ENCODE results near the gene LHX6.

Gene LHX6

DNA sequence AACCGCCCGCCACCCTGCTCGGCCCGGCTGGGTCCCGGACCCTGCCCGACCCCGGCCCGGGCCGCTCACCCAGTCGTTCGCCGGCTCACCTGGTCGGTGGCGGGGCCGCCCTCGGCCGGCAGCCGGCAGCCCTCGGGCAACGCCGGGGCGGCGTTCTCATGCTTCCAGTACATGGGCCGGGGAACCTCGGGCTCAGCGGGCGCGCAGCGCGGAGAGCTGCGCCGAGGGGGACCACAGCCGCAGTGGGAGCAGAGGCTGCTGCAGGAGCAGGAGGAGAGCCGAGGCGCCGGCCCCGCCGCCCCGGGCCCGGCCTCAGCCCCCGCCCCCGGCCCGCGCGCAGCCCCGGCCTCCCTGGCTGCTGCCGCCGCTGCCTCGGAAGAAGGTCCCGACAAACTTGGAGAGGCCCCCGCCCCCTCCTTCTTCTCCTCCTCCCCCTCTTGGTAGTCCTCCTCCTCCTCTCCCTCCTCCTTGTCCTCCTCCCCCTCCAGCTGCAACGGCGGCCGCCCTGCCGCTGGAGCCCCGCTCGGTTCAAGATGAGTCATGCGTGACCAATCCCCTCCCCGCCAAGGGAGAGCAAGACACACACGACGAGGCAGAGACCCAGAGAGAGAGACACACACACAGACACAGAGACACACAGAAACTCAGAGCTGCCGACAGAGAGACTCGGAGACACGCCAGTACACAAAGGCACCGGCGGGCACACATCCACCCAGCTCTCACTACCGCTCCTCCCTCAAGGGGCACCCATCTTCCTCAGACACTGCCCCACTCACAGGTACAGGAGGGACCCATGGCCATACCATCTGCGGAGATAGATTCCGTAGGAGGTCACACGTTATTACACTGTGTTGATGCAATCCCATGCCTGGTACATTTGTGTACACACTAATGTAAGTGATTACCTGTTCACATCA is at the start of gene LHX6:
TSS of gene LHX6 (minus strand) at position 390 of the 917 bp plus-strand sequence. CDS start at position 173, 217 bp downstream.
- DNase-seq (ENCODE audit: low spot score): peak; percentile 58

DNA sequence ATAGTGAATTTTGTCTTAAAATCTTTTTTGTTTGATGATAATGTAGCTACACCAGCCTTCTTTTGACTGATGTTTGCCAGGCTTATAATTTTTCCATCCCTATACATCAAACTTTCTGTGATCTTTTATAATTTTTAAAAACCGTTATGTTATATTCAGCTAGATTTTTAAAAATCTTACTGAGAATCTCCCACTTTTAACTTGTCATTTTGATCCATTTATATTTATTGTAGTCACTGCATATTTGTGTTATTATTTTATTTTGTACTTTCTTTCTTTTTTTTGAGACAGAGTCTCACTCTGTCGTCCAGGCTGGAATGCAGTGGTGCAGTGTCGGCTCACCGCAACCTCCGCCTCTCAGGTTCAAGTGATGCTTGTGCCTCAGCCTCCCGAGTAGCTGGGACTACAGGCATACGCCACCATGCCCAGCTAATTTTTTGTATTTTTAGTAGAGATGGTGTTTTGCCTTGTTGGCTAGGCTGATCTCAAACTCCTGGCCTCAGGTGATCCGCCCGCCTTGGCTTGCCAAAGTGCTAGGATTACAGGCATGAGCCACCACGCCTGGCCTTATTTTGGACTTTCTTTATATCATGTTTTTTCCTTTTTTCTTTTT is 48.6 kb upstream of the LHX6 start:
- no peak for DNase-seq (ENCODE audit: low spot score)

DNA sequence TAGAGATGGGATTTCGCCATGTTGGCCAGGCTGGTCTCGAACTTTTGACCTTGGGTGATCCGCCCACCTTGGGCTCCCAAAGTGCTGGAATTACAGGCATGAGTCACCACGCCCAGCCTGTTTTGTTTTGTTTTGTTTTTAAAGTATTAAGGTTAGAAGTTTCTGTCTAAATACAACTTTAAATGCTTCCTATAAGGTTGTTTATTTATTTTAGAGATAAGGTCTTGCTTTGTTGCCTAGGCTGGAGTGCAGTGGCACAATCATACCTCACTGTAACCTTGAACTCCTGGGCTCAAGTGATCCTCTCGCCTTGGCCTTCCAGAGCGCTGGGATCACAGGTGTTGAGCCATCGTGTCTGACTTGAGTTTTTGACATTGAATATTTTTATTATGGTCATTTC is 47.3 kb upstream of the LHX6 start:
- no peak for DNase-seq (ENCODE audit: low spot score)

DNA sequence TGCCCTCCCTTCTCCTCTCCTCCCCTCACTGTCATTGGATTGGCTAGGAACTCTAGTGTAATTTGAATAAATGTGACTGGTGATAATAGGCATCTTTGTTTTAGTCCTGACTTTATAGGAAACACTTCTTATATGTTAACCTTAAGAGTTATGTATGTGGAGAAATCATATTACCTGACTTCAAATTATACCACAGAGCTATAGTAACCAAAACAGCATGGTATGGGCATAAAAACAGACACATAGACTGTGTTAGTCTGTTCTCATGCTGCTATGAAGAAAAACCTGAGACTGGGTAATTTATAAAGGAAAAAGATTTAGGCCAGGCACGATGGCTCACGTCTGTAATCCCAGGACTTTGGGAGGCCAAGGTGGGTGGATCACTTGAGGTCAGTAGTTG is 45.3 kb upstream of the LHX6 start:
- DNase-seq (ENCODE audit: low spot score): no peak

DNA sequence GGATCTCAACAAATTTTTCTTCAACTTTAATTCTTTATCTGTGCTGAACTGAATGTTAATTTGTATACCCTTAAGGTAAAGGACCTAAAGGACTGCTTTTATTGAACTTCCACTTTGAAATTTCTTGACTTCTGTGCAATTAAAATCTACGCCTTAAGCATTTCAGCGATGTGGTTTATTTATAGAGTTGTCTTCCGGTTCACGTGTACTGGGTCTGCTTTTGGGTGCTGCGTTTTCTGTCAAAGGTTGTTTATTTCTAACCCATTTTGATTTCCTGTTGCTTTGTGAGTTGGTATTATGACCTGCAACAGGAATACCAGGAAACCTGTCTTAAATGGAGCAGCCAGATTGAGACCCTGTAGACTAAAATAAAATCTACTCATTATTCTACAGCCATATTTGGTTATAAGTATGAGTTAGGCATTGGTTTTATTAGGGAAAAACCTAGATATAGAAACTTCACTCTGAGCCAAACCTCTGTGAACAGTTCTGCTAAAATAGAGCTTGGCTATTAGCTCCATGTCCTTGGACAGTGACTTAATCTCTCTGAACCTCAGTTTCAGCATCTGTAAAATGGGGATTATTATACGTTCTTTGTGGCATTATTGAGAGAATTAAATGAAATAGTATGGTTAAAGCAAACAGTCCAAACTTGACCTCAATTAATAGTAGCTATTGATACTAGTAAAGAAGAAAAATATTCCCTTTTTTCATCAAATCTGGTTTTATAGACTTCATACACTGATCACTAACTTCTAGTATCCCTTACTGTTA is 39.5 kb upstream of the LHX6 start:
- DNase-seq (ENCODE audit: low spot score): no peak

DNA sequence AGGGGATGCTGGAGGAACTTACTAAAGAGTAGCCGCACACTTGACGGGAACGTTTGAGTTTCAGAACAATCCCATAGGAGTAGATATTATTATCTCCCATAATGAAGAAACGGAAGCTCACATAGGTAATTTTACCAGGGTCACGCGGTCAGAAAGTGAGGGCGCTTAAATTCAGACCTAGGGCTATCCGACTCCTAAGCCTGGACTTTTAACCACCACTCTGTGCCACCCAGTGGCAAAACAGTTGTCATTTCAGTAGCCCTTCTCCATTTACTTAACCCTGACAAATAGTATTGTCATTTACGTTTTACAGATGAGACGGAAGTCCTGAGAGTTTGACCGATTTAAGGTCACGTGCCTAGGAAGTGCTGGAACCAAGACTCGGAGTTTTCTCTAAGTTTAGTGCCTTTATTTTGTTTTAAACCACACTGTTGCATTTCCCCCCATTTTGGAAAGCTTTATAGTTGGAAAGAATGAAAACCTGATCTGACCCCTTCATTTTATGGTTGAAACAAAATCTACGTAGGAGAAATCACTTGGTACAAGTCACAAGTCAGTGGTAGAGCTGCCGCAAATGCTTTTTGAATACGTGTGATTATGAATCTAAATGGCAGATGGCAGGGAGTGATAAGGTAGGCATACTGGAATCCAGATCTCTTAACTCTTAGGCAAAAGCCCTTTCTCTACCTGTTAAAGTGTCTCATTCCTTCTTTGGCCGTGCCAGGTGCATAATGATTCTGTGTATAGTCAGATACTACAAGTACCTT is 36.6 kb upstream of the LHX6 start:
- DNase-seq (ENCODE audit: low spot score): peak; percentile 27

DNA sequence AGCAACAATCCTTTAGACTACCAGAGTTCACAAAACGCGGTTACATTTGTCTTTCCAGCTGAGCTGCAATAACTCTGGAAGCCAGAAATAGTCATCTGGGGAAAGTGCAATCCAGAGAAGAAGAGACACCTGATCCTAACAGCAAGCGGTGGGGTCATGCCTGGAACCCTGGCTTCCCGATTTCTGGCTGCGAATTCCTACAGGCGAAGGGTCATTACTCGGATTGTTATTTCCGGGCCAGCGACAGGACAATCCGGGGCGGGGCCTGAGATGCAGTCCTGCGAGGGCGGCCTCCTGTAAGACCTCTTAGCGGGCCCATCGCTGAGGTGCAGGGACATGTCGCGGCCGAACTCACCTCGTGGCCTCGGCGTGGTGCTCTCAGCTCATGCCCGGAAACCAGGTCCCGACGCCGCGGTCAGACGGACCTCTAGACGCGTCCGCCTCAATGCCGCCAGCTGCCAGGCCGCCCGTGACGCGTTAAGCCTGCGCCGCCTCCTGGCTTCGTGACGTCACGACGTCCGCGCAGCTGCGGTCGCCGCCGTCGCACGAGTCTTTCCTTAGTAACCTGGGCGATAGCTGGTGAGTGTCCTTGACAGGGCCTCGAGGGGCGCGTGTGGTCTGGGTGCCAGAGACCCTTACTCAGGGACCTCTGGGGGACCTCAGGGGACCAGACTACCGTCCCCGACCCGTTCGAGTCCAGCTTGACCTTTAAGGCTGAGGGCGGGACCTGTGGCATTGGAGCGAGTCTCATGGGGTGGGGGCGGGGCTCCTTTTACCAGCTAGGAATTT is 35.8 kb upstream of the LHX6 start, which contains the start of the genes MRRF and RBM18:
TSS of gene MRRF (plus strand) at position 523 of the 789 bp plus-strand sequence. CDS start 6,010 bp downstream, outside the sequence.
TSS of gene RBM18 (minus strand) at position 481 of the 789 bp plus-strand sequence. CDS start 3,348 bp downstream, outside the sequence.
- peak; percentile 94 for DNase-seq (ENCODE audit: low spot score)

DNA sequence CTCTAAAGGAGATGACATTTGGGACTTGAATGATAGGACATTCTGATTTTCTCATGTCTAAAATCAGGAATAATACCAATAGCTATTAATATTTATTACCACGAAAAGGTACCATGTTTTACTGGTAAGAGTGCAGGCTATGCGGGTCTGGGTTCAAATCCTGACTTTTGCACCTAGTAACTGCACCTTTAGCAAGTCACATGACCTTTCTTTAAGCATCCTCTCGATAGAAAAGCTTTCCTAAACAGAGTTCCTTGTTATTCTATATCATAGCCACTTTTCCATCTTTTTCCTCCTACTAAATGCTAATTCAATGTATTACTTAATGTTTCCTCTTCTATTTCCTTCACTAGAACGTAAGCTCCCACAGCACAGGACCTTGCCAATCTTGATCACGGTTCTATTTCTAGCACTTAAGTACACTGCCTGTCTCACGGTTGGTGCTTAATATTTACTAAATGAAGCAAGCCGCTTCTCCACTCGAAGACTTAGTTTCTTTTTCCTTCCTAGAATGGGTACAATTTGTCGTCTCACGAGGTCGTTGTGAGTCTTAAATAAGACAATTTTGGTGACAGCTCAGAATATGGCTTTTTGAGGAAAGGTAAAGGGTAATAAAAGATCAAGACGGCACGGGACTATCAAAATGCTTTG is 35.1 kb upstream of the LHX6 start:
- peak; percentile 11 for DNase-seq (ENCODE audit: low spot score)

DNA sequence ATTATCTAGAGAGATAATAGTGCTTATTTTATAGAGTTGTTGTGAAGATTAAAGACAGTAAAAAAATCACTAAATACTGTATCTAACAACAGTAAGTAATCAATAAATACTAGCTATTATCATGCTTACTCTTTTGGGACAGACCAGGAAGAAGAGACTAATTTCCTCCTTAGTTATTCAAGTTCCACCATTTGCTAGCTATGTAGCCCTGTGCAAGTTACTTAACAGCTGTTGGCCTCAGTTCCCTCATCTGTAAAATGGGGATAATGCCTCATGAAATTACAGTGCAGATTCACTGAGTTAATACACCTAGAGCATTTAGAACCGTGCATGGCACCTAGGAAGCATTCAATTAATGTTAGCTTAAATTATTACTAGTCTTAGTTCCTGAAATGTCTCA is 33.3 kb upstream of the LHX6 start:
- DNase-seq (ENCODE audit: low spot score): no peak

DNA sequence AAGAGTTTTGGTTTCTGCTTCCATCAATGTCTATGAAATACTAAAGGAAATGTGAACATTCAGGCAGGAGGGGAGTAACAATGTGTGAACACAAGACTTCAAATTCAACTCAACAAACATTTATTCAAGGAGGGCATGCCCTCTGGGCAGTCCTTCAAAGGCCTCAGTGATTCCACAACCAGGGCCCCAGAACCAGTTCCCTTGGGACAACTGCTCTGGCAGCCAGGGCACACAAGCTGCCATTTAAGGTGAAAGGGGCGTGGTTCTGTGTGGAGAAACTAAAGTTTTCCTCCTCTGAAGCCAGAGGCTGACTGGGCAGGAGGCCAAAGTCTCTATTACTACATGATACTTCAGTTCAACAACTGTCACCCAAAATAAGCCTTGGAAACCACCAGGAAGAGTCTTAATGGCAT is 32.7 kb upstream of the LHX6 start:
- peak; percentile 68 for DNase-seq (ENCODE audit: low spot score)

DNA sequence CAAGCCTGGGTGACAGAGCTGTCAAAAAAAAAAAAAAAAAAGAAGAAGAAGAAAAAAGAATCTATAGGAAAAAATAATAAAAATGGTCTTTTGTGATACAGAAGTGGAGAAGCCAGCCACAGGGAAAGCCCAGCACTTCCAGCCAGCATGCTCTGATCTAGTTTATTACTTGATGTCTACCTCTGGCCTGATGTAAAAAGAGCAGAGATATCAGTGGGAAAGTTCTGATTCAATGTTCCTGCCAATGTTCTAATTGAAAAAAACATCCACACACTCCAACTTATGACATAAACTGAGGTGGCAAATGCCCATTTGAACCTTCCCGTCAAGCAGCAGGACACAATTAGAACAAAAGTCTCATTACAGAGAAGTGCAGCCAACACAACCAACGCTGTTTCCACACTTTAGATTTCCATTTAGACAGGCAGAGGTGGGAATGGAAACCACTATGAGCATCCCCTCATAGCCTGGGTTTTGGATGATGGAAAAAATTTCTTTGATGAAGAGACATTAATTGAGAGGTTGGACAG is 30.2 kb upstream of the LHX6 start:
- DNase-seq (ENCODE audit: low spot score): no peak

DNA sequence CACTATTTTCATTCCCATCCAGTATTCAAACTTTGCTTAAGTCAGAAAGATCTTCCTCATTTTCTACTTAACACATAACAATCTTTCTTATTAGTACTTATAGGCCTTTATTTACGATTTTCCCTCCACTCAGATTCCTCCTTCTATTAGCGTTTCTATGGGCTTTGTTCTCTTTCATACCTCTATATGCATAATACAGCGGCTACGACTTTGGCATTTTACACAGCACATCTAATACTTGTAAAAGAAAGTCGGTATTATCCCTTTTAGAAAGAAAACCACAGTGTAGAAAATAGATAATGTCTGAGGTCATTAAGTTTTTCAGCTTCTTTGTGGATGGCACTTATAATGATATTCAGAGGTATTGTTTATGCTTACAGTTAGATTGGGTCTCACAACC is 27.4 kb upstream of the LHX6 start:
- no peak for DNase-seq (ENCODE audit: low spot score)

DNA sequence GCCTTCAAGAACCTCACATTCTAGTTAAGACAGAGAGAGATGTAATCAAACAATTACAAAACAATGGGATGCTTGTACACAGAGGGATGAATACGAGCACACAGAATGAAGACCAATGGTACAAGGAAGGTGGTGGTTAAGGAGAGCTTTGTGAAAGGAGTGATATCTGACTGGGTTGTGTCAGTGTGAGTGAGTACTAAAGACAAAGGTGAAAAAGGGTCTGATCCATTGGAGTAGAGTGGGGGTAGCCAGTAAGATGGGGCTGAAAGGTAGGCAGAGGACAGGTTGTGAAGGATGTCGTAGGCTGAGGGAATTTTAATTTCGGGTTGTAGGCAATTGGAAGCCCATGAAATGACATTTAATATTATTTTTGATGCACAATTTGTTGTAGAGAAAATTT is 26.0 kb upstream of the LHX6 start:
- no peak for DNase-seq (ENCODE audit: low spot score)

DNA sequence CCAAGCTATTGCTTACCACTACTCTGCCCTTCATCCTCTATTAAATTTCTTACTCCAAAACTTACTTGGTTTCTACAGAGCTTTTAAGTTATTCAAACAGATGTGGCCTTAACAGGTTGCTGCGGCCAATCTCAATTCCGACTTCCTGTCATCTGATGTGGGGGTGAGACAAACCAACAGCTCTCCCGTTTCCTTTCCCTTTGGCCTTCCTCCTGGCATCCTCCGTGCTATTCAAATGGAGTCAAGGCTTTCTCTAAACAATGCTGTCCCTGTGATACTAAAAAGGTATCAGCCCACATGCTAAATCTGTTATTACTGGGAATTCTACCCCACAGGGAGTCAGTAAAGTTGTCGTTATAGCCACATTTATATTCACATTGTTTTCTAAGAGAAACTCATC is 24.0 kb upstream of the LHX6 start:
- no peak for DNase-seq (ENCODE audit: low spot score)

DNA sequence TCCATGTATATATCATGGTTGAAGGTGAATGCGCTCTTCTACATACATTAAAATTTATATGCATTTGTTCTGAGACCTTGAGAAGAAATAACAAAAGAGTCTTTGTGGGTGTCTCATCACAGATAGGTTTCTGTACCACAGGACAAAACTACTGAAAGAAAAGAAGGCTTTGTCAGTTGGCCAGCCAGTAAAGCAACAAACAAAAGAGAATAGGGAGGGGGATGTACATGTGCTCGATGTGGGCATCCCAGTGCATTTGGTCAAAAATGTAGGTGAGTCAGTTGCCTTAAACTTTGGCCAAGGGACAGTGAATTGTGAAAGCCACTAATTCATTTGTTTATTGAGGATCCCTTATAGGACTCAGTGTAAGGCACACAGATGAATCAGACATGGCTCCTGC is 22.6 kb upstream of the LHX6 start:
- DNase-seq (ENCODE audit: low spot score): no peak

DNA sequence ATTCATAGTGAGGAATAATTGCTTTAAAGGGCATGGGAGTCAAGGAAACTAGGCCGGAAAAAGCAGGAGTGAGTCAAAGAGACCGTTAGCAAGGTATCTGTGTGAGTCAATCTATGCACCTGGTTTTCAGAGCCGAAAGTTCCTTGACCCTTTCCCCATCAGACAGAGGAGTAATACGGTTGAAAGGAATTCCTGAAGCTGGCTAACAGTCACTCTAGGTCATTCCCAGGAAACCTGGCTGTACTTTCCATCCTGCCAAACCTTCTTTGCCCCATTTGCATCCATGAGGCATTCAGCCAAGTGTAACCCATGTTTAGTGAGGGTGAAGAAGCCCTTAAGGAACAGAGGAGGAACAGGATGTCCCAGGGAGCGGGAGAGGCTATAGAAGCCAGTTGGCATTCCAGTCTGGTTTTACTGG is 19.7 kb upstream of the LHX6 start:
- no peak for DNase-seq (ENCODE audit: low spot score)

DNA sequence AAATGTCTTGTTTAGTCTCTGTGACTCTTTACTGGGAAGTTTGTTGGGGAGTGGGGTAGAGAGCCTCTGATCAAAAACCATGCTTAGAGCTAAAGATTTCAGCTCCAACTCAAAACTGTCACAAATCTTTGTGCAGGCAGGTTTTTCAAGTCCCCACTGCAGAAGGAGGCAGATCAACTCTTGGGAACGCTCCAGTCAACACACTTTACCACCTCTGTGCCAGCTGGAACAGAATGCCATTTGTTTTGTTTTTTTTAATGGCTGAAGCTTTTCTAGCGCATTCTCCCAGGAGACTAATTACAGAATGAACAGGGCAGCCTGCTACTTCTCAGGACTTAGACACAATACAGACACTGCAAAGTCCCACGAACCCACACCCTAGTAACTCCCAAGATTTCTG is 17.9 kb upstream of the LHX6 start:
- DNase-seq (ENCODE audit: low spot score): no peak

DNA sequence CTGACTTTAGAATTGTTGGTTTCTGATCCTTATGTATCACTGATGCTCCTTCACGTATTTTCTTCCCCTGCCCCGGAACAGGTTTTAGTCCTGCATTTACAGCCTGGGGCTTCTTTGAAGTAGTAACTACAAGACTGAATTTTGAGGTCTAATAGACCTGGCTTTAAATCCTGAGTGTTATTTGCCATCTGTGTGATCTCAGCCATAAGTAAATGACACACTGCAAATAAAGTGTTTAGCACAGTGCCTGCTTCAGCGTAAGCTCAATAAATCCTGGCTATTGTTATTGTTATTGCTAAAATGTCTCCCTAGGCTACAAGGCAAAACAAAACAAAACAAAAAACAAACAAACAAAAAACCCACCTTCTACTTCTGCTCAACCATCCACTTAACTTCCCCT is 15.6 kb upstream of the LHX6 start:
- no peak for DNase-seq (ENCODE audit: low spot score)

DNA sequence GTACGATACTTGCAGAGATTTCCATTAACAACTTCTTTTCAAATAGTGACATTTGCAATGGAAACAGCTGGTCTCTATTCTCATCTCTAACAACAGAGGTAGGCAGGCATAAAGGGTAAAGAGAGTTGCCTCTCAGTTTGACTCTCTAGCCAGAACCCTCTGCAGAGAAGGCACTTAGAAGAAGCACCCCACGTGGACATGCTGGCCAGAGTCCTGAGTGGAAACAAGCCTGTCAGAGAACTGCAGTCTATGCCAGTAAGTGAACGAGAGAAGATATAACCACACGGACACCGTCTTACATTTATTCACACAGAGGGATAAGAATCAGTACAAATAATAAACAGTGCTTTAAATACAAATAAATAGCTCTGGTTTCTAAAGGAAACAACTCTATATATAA is 11.0 kb upstream of the LHX6 start:
- no peak for DNase-seq (ENCODE audit: low spot score)

DNA sequence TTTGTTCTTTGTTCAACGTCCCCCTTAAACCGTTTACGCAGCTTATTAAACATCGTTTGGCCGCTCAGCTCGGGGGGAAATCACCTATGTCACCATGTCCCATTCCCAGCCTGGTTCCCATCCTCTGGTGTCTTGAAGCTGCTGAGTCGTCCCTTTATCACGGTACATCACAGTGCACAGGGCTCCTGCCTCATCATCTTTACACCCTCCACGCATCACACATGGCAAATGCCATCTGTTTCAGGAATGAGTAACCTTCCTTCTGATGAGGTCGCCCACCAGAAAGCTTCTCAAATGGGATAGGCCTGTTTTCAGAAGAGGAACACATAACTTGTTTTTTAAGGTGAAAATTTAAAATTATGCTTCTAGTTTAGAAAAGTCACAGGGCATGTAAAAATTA is 7.9 kb upstream of the LHX6 start:
- no peak for DNase-seq (ENCODE audit: low spot score)

Data from GM03348 (cell line).